Right lobe of liver (tissue), 4 donors: ENCODE data around the gene GLYR1.

ENCODE experiments used
- POLR2A ChIP-seq: fragments of 450-650 bp; IDR thresholded peaks from one replicate; pipeline ENCODE4 v1.6.1; 2017; ENCODE audit warnings: antibody characterized with exemption, mild to moderate bottlenecking
- TF ChIP-seq, protein P1 (sequence below), 4 donors: fragments of 200-600 bp in 3 of 4; fragments of 450-650 bp in 1 of 4; IDR thresholded peaks; one replicate each; pipeline versions ENCODE4 v1.5.1 to v1.8.0; 2016 to 2022; ENCODE audit warnings: antibody characterized with exemption in 4 of 4, mild to moderate bottlenecking in 2 of 4
- donor health status: DM: no; HTN: no; CAD: no.
- donor health status: DM: no; HTN: no; CAD: no.
- donor health status: DM: no; HTN: yes; CAD: no.

DNA sequence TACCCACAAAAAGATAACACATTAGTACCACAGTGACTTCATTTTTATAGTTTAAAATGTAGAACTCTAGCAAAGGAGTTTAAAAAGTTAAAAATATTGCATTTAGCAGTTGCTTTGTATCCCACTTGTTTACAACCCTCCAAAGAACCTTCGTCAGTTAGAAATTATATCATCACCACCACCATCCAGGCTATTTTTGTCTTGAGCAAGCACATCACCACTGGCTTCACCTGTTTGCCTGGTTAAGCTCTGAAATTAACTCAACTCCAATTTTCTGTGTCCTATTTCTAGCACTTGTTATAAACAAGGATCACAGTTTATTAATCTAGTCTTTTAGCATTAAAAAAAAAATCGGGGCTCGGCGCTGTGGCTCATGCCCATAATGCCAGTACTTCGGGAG lies 6.1 kb downstream of the GLYR1 start:
- TF ChIP-seq, protein P1, sequence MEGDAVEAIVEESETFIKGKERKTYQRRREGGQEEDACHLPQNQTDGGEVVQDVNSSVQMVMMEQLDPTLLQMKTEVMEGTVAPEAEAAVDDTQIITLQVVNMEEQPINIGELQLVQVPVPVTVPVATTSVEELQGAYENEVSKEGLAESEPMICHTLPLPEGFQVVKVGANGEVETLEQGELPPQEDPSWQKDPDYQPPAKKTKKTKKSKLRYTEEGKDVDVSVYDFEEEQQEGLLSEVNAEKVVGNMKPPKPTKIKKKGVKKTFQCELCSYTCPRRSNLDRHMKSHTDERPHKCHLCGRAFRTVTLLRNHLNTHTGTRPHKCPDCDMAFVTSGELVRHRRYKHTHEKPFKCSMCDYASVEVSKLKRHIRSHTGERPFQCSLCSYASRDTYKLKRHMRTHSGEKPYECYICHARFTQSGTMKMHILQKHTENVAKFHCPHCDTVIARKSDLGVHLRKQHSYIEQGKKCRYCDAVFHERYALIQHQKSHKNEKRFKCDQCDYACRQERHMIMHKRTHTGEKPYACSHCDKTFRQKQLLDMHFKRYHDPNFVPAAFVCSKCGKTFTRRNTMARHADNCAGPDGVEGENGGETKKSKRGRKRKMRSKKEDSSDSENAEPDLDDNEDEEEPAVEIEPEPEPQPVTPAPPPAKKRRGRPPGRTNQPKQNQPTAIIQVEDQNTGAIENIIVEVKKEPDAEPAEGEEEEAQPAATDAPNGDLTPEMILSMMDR (IDR thresholded peaks at IDR 0.05), result no peak
- no peak for TF ChIP-seq POLR2A
